Activated CD4-positive, alpha-beta memory T cell treated with anti-CD3 and anti-CD28 coated beads for 36 hours (primary cell): Measurements from ENCODE around the gene MORN1. TPM values are rescaled to one million over a fixed set of nuclear protein-coding genes. Genes with fewer than 3 reads are reported as not detected.
"Not testable (repeated sequence)": the region's sequence is repeated elsewhere in the genome, so short reads cannot be mapped to it uniquely, and the experiment has no call there.

Experiments
- CTCF ChIA-PET: fragments of 350-600 bp; sonication (Branson Sonifier 250); formaldehyde crosslinking; loops from one replicate; lab custom pipeline; 2021; ENCODE audit warnings: antibody characterized with exemption, inconsistent platforms; lab: Charles Lee
- POLR2A ChIA-PET: fragments of 350-600 bp; sonication (Branson Sonifier 250); formaldehyde crosslinking; loops from one replicate; lab custom pipeline; 2021; ENCODE audit warnings: antibody characterized with exemption; lab: Charles Lee
- DNase-seq: peaks from one replicate; pipeline ENCODE4 v3.0.0-alpha.2; 2020
- H3K27ac Mint-ChIP-seq: one replicate; pipeline ENCODE4 v1.8.0; 2021; ENCODE audit warnings: mixed read lengths
- H3K27me3 Mint-ChIP-seq: one replicate; pipeline ENCODE4 v1.8.0; 2021; ENCODE audit warnings: mixed read lengths
- H3K36me3 Mint-ChIP-seq: one replicate; pipeline ENCODE4 v1.8.0; 2021; ENCODE audit warnings: mixed read lengths
- H3K4me1 Mint-ChIP-seq: one replicate; pipeline ENCODE4 v1.8.0; 2021; ENCODE audit warnings: low read depth, mixed read lengths
- H3K4me3 Mint-ChIP-seq: one replicate; pipeline ENCODE4 v1.8.0; 2021; ENCODE audit warnings: mild to moderate bottlenecking, mixed read lengths
- H3K9me3 Mint-ChIP-seq: one replicate; pipeline ENCODE4 v1.8.0; 2021; ENCODE audit warnings: mixed read lengths
- intact Hi-C: fragments of 100-400 bp; cut with micrococcal nuclease; formaldehyde crosslinking; loops from one replicate; pipeline ENCODE4 v1.15.1; 2023
- total RNA-seq, 2 experiments: library from RNA; stranded (reverse); gene quantifications; one replicate each; pipeline ENCODE4 v1.2.3, GENCODE V29; 2021

Gene MORN1
- total RNA-seq, 2 experiments from 2014 or later: 5.4 to 6.3 TPM

DNA sequence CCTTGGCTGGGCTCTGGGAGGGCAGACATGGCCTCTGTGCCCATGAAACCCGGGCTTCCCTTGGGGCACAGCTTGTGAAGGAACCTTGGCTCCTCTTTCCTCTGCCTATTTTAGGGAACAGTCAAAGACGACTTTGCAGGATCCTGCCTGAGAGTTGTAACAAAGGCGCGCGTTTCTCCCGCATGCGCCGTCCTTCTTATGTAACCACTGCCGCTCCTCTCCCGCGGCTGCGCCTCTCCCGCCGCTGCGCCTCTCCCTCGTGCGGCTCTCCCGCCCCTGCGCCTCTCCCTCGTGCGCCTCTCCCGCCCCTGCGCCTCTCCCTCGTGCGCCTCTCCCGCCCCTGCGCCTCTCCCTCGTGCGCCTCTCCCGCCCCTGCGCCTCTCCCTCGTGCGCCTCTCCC is 59.8 kb downstream of the MORN1 start:
- intact Hi-C loops, H3K4me3 Mint-ChIP-seq, H3K9me3 Mint-ChIP-seq, H3K27me3 Mint-ChIP-seq, H3K4me1 Mint-ChIP-seq, H3K36me3 Mint-ChIP-seq, POLR2A ChIA-PET, H3K27ac Mint-ChIP-seq, DNase-seq, CTCF ChIA-PET: not testable (repeated sequence)

- Mint-ChIP-seq H3K4me3 (no peak overlapping the region), H3K36me3 (no peaks in the 10 kb centered on the region), H3K27me3 (no peaks in the 10 kb centered on the region), H3K9me3 (no peaks in the 10 kb centered on the region), H3K27ac (no peak overlapping the region), H3K4me1 (no peaks in the 10 kb centered on the region)
- POLR2A ChIA-PET: no interaction called here
- CTCF ChIA-PET: no interaction called here
- DNase-seq: no peak
- intact Hi-C loops: no loop called here
Measured at GRCh38 chr1:2331200-2331544, 60.2 kb downstream of the MORN1 start.

DNA sequence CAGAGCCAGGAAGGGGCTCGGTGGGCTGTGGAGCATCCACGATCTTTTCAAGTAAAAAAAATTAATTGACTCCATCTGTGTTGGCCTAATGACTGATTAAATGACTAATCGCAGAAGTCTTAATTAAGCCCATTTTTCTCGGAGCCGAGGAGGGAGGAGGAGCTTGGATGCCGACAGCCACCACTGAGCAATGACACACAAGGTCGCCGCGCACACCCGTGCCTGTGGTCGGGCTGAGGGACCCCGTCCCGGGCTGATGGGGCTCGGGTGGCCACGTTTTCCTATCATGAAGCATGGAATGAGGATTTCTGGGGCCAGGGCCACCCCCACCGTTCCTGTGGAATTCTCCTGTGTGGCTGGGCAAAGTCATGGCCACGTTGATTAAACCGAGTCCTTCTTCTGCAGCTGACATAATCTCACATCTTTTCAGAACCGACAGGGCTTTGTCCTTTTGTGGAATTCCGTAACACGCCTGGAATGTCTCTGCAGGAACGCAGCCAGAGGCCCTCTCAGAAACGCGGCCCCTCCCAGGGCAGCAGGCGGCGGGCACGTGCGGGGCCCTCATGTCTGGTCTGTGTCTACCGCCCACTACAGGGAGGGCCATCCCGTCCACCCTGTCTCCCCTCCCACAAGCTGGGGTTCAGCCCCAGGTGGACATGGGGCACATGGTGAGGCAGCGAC is 60.7 kb downstream of the MORN1 start:
- CTCF ChIA-PET: no interaction called here
- Mint-ChIP-seq H3K27me3 (no peaks in the 10 kb centered on the region), H3K9me3 (no peaks in the 10 kb centered on the region), H3K27ac (no peak overlapping the region), H3K4me1 (no peaks in the 10 kb centered on the region), H3K36me3 (no peaks in the 10 kb centered on the region), H3K4me3 (no peak overlapping the region)
- no peak for DNase-seq
- intact Hi-C loops: no loop called here
- POLR2A ChIA-PET: no interaction called here

GRCh38 chr1:2330035-2330434 is 61.3 kb downstream of the MORN1 start:
- no peak overlapping the region for H3K4me3 Mint-ChIP-seq
- ChIA-PET POLR2A (no interaction called here), CTCF (no interaction called here)
- DNase-seq: no peak
- H3K36me3 Mint-ChIP-seq: no peaks in the 10 kb centered on the region
- intact Hi-C loops: no loop called here
- no peaks in the 10 kb centered on the region for H3K4me1 Mint-ChIP-seq
- no peaks in the 10 kb centered on the region for H3K9me3 Mint-ChIP-seq
- H3K27me3 Mint-ChIP-seq: no peaks in the 10 kb centered on the region
- H3K27ac Mint-ChIP-seq: no peak overlapping the region

- no peak overlapping the region for H3K27ac Mint-ChIP-seq
- CTCF ChIA-PET: no interaction called here
- no peaks in the 10 kb centered on the region for H3K9me3 Mint-ChIP-seq
Measured at GRCh38 chr1:2328676-2329455, 62.5 kb downstream of the MORN1 start.

GRCh38 chr1:2327841-2328240 is 63.5 kb downstream of the MORN1 start:
- ChIA-PET CTCF (no interaction called here), POLR2A (no interaction called here)
- no peaks in the 10 kb centered on the region for H3K9me3 Mint-ChIP-seq
- DNase-seq: no peak
- H3K36me3 Mint-ChIP-seq: no peaks in the 10 kb centered on the region
- no peak overlapping the region for H3K27ac Mint-ChIP-seq
- H3K4me1 Mint-ChIP-seq: no peaks in the 10 kb centered on the region
- no peaks in the 10 kb centered on the region for H3K27me3 Mint-ChIP-seq
- intact Hi-C loops: no loop called here
- no peak overlapping the region for H3K4me3 Mint-ChIP-seq

More at GRCh38 chr1:2328676-2329455, 62.5 kb downstream of the MORN1 start:
- Mint-ChIP-seq H3K27me3 (no peaks in the 10 kb centered on the region), H3K36me3 (no peaks in the 10 kb centered on the region), H3K4me3 (no peak overlapping the region), H3K4me1 (no peaks in the 10 kb centered on the region)
- no peak for DNase-seq
- POLR2A ChIA-PET: no interaction called here
- intact Hi-C loops: no loop called here

DNA sequence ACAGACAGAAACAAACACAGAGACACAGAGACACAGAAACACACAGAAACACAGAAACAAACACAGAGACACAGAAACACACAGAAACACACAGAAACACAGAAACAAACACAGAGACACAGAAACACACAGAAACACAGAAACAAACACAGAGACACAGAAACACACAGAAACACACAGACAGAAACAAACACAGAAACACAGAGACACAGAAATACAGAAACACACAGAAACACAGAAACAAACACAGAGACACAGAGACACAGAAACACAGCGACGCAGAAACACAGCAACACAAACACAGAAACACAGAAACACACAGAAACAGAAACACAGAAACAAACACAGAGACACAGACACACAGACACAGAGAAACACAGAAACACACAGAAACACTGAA is 64.2 kb downstream of the MORN1 start:
- H3K4me3 Mint-ChIP-seq, POLR2A ChIA-PET, H3K27me3 Mint-ChIP-seq, CTCF ChIA-PET, intact Hi-C loops, H3K9me3 Mint-ChIP-seq, H3K27ac Mint-ChIP-seq, H3K4me1 Mint-ChIP-seq, H3K36me3 Mint-ChIP-seq, DNase-seq: not testable (repeated sequence)

DNA sequence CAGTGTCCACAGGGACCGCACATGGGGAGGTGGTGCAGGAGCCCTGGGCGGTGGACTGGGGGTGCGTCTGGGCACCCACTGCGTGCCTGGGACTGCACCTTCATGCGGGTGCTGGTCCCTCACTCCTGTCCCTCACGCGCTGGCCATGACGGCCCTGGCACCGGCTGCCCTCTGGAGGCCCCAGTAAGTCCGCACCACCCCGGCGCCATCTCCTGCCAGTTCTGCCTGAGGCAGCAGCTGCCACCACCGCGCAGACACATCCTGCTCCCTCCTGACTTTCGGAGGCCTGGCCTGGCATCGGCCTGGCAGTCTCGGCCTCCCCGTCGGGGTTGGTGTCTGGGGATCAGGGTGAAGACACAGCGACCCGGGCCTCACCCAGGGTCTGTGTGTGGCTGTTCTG is 64.8 kb downstream of the MORN1 start:
- Mint-ChIP-seq H3K9me3 (no peaks in the 10 kb centered on the region), H3K36me3 (no peaks in the 10 kb centered on the region), H3K27ac (no peak overlapping the region), H3K4me3 (no peak overlapping the region), H3K4me1 (no peaks in the 10 kb centered on the region), H3K27me3 (no peaks in the 10 kb centered on the region)
- CTCF ChIA-PET: no interaction called here
- DNase-seq: no peak
- intact Hi-C loops: no loop called here
- POLR2A ChIA-PET: no interaction called here

DNA sequence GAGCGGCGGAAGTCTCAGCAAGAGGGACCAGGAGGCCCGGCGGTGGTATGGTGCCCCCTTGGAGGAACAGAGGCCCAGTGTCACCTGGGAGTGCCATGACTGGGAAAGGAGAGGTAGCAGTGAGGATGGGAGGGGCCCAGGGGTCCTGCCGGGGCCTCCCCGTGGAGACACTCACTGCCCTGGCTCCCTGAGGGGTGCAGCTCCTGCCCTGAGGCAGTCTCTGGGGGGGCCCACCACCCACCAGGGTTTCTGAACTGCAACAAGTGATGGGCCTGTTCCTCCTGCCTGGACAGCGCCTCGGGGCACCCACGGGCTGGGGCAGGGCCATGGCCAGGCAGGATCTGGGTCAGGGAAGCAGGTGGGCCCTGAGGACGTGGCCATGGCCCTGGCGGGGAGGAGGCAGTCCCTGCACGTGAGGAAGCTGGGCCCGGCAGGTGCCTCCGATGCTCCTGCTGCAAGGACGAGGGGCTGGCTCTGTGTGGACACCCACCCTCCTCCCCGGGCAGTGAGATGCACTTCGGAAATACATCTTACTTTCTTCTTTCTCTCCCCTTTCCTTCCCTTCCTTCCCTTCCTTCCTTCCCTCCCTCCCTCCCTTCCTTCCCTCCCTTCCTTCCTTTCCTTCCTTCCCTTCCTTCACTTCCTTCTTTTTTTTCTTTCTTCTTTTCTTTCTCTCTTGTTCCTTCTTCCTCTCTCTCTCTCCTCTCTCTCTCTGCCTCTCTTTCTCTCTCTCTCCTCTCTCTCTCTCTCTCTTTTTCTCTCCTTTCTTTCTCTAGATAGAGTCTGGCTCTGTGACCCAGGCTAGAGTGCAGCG is 66.6 kb downstream of the MORN1 start:
- H3K4me1 Mint-ChIP-seq: no peaks in the 10 kb centered on the region
- no peak for DNase-seq
- ChIA-PET CTCF (no interaction called here), POLR2A (no interaction called here)
- no peaks in the 10 kb centered on the region for H3K9me3 Mint-ChIP-seq
- no peaks in the 10 kb centered on the region for H3K27me3 Mint-ChIP-seq
- no peak overlapping the region for H3K4me3 Mint-ChIP-seq
- H3K36me3 Mint-ChIP-seq: no peaks in the 10 kb centered on the region
- intact Hi-C loops: no loop called here
- no peak overlapping the region for H3K27ac Mint-ChIP-seq

GRCh38 chr1:2323451-2323974 is 67.8 kb downstream of the MORN1 start:
- H3K27me3 Mint-ChIP-seq: no peaks in the 10 kb centered on the region
- intact Hi-C loops: no loop called here
- CTCF ChIA-PET: no interaction called here
- H3K36me3 Mint-ChIP-seq: no peaks in the 10 kb centered on the region
- H3K27ac Mint-ChIP-seq: no peak overlapping the region
- POLR2A ChIA-PET: no interaction called here
- no peaks in the 10 kb centered on the region for H3K4me1 Mint-ChIP-seq
- H3K9me3 Mint-ChIP-seq: no peaks in the 10 kb centered on the region
- DNase-seq: no peak
- no peak overlapping the region for H3K4me3 Mint-ChIP-seq

DNA sequence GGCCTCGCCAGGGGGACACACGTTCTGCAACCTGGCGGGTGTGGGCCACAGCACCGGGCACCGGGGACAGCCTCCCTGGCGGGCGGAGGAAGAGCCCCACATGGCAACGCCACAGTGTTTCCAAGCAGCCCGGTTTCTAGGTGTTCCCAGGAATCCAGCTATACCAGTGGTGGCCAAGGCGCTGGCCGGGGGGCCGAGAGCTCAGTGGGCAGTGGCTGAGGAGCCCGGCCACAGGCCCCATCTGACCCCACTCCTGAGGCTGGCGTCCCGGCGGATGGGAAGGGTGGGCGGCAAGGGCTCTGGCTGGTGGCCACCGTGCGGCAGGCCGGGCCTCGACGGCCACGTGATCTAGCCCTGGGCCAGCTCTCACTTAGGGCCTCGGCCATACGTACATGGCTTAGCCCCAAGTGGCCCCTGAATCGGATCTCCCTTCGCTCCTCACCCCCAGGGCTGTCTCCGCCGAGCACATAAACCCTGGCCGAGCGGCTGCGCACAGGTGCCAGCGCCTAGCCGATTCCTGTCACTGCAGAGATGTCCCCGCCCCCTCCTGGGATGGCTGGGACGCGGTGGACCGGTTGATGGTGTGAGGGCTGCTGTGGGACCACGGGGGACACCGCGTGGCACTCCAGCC is 68.7 kb downstream of the MORN1 start:
- Mint-ChIP-seq H3K4me3 (no peak overlapping the region), H3K9me3 (no peaks in the 10 kb centered on the region), H3K36me3 (no peaks in the 10 kb centered on the region), H3K4me1 (no peaks in the 10 kb centered on the region), H3K27ac (no peak overlapping the region), H3K27me3 (no peaks in the 10 kb centered on the region)
- intact Hi-C loops: no loop called here
- ChIA-PET CTCF (interaction anchor here (0.8 kb wide), 1 partner anchor 12 kb away, joined by 3 read pairs; no protein-coding TSS in a partner anchor), POLR2A (no interaction called here)
- no peak for DNase-seq

GRCh38 chr1:2322065-2322571 is 69.2 kb downstream of the MORN1 start:
- no peaks in the 10 kb centered on the region for H3K4me1 Mint-ChIP-seq
- POLR2A ChIA-PET: no interaction called here
- CTCF ChIA-PET: interaction anchor here (0.8 kb wide), 1 partner anchor 12 kb away, joined by 3 read pairs; no protein-coding TSS in a partner anchor
- H3K36me3 Mint-ChIP-seq: no peaks in the 10 kb centered on the region
- no peak overlapping the region for H3K4me3 Mint-ChIP-seq
- DNase-seq: no peak
- H3K27me3 Mint-ChIP-seq: no peaks in the 10 kb centered on the region
- H3K9me3 Mint-ChIP-seq: no peaks in the 10 kb centered on the region
- H3K27ac Mint-ChIP-seq: no peak overlapping the region
- intact Hi-C loops: no loop called here
